ENCODE data around the gene GRN.
A peak's percentile ranks its signal among the peaks of the same experiment; 100 is the strongest.
"Not testable (repeated sequence)": the region's sequence is repeated elsewhere in the genome, so short reads cannot be mapped to it uniquely, and the experiment has no call there.

GRN gene

DNA sequence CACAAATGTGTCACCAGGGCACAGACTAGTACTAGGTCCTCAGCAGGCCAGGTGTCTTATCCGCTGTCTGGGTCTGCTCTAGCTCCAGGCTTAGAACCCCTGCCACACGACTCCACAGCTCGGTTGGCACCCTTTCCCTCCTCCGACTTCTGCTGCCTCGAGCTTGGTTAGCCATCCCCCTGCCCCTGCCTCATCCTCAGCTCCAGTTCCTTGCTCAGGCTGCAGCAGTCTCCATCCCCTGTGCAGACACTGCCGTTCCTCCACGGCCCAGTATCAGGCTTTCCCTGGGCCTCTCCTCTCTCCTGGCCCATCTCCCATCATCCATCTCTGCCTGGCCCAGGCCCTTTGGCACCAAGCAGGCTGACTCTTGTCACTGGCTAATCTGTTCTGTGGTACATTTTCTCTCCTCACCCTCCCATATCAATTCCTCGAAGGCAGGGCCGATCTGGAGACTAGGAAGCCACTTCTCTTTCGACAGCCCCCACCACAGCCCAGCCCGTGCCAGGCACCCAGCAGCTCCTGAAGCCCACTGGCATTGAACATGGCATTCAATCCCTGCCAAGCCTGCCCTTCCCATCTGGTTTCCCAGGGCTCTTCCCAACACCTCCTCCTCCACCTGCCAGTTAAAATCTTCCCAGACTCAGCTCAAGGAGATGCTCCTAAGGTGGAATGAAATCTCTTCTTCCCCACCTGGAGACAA lies 1.4 kb upstream of the GRN start:
- FAIRE-seq: no peak
- DNase-seq (ENCODE audit: extremely low spot score, insufficient read length, low read depth): no peak

GRCh38 chr17:44345454-44346026 lies 438 bp downstream of the GRN start:
- FAIRE-seq: peak; percentile 80
- DNase-seq (ENCODE audit: extremely low spot score, insufficient read length, low read depth): no peak

- no peak for DNase-seq (ENCODE audit: extremely low spot score, insufficient read length, low read depth)
- no peak for FAIRE-seq
These were observed 1.2 kb downstream of the GRN start for GRCh38 chr17:44346064-44346844.

DNA sequence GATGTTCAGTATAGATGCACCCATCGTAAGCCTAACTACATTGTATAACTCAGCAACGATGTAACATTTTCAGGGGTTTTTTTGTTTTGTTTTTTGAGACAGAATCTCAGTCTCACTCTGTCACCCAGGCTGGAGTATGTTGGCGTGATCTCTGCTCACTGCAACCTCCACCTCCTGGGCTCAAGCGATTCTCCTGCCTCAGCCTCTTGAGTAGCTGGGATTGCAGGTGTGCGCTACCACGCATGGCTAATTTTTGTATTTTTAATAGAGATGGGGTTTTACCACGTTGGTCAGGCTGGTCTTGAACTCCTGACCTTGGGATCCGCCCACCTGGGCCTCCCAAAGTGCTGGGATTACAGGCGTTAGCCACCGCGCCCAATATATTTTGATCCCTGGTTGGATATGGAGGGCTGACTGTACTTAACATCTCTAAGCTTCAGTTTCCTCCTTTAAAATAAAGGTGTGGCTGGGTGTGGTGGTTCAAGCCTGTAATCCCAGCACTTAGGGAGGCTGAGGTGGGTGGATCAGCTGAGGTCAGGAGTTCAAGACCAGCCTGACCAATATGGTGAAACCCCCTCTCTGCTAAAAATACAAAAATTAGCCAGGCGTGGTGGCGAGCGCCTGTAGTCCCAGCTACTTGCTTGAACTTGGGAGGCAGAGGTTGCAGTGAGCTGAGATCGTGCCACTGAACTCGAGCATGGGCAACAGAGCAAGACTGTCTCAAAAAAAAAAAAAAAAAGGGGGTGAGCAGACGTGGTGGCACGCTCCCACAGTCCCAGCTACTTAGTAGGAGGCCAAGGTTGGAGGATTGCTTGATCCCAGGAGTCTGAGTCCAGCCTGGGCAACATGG lies 2.3 kb downstream of the GRN start:
- peak; percentile 84 for FAIRE-seq
- not testable (repeated sequence) for DNase-seq (ENCODE audit: extremely low spot score, insufficient read length, low read depth)

DNA sequence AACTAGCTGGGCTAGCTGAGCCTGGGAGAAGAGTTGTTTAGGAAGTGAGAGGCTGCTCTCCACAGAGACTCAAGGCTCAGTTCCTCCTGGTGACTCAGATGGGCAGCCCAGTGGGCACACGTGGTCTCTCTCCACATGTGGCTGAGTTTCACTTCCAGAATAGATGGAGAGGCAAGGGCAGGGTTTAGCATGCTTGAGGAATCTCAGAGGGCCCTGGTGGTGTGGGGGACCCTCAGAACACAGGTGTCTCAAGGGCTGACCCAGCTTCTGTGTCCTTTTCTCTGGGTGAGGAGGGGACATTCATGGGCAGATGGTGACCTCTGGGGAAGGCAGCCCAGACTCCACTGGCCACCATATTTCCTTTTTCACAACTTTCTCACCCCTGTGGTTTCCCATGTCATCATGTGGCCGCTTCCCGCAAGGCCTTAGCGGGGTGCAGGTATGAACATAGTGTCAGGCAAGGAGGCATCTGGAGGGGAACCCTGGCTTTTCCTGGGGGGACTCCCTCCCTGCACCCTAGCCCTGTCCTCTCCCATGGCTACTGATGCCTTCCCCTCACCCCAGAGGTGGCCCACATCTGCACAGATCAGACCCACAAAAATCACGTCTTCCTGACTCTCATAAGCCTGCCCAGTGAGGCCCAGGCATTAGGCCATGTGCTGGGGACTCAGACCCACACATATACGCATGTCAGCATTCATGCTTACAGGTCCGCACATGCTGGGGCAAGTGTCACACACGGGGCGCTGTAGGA lies 3.3 kb downstream of the GRN start:
- peak; percentile 93 for FAIRE-seq
- peak; percentile 74 for DNase-seq (ENCODE audit: extremely low spot score, insufficient read length, low read depth)

GRCh38 chr17:44348988-44349364 lies 3.9 kb downstream of the GRN start:
- no peak for FAIRE-seq

DNA sequence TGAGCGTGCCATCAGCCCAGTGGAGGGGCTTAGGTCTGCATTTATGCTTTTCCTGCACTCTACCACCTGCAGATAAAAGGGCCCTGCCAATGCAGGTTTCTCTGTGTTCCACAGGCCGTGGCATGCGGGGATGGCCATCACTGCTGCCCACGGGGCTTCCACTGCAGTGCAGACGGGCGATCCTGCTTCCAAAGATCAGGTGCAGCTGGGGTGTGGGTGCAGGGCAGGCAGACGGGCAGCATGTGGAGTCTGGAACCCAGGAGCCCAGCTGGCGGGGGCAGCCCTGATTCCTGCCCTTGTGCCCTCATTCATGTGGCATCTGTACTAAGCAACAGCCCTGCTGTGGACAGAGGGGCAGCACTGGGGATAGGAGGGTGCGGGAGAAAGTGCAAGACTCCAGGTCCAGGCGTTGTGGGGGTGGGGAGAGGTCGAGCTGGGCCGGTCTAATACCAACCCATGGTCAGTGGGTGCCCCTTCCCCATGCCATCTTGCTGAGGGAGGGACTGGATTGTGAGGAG lies 4.5 kb downstream of the GRN start:
- DNase-seq (ENCODE audit: extremely low spot score, insufficient read length, low read depth) (no peak), FAIRE-seq (no peak)

More at GRCh38 chr17:44348988-44349364, 3.9 kb downstream of the GRN start:
- DNase-seq (ENCODE audit: extremely low spot score, insufficient read length, low read depth): no peak

GRCh38 chr17:44350733-44351226 lies 5.7 kb downstream of the GRN start:
- peak; percentile 90 for FAIRE-seq
- DNase-seq (ENCODE audit: extremely low spot score, insufficient read length, low read depth): peak; percentile 67

DNA sequence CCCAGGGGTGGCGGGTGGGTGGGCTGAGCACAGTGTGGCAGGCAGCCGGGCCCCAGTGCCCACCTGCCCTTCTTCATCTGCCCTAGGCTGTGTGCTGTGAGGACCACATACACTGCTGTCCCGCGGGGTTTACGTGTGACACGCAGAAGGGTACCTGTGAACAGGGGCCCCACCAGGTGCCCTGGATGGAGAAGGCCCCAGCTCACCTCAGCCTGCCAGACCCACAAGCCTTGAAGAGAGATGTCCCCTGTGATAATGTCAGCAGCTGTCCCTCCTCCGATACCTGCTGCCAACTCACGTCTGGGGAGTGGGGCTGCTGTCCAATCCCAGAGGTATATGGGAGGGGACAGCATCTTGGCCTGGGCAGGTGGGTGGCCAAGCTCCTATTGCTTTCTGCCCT lies 6.4 kb downstream of the GRN start:
- DNase-seq (ENCODE audit: extremely low spot score, insufficient read length, low read depth): no peak
- FAIRE-seq: no peak

DNA sequence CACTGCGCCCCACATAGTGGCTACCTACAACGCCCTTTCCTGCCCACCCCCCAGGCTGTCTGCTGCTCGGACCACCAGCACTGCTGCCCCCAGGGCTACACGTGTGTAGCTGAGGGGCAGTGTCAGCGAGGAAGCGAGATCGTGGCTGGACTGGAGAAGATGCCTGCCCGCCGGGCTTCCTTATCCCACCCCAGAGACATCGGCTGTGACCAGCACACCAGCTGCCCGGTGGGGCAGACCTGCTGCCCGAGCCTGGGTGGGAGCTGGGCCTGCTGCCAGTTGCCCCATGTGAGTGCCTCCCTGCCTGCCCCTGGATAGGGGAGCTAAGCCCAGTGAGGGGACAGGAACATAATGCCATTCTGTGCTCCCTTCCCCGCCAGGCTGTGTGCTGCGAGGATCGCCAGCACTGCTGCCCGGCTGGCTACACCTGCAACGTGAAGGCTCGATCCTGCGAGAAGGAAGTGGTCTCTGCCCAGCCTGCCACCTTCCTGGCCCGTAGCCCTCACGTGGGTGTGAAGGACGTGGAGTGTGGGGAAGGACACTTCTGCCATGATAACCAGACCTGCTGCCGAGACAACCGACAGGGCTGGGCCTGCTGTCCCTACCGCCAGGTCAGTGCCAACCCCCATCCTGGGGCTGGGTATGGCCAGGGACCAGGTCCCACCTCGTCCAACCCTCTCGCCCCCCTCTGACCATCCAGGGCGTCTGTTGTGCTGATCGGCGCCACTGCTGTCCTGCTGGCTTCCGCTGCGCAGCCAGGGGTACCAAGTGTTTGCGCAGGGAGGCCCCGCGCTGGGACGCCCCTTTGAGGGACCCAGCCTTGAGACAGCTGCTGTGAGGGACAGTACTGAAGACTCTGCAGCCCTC lies 7.1 kb downstream of the GRN start:
- DNase-seq (ENCODE audit: extremely low spot score, insufficient read length, low read depth) (no peak), FAIRE-seq (no peak)

DNA sequence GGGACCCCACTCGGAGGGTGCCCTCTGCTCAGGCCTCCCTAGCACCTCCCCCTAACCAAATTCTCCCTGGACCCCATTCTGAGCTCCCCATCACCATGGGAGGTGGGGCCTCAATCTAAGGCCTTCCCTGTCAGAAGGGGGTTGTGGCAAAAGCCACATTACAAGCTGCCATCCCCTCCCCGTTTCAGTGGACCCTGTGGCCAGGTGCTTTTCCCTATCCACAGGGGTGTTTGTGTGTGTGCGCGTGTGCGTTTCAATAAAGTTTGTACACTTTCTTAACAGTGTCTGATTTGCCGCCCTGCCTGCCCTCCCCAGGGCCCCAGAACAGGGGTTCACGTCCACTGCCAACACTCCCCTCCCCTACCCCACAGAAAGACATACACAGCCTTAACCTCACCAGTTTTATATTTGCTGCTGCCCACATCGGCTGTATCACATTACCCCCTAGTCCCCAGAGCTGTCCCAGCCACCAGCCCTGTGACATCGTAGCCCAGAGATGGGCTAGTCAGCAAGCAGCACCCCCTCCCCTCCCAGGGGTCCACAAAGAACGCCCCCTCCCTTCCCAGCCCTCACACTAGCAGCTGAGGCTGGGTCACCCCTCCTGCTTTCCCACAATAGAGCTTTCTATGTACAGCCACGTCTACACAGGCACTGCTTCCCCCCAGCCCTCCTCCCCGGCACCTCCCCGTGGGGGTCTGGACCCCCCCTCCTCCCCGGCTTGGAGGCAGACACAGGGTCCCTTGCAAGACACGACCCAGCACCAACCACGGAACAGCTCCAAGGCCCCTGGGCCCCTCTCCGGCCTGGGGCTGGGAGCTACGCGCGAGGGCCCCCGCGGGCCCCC lies 7.9 kb downstream of the GRN start:
- DNase-seq (ENCODE audit: extremely low spot score, insufficient read length, low read depth) (no peak), FAIRE-seq (no peak)

- FAIRE-seq (no peak), DNase-seq (ENCODE audit: extremely low spot score, insufficient read length, low read depth) (no peak)
These were observed 8.7 kb downstream of the GRN start for GRCh38 chr17:44353672-44354331.

GRCh38 chr17:44354582-44355561 lies 9.8 kb downstream of the GRN start:
- DNase-seq (ENCODE audit: extremely low spot score, insufficient read length, low read depth) (peak; percentile 65), FAIRE-seq (peak; percentile 47)

DNA sequence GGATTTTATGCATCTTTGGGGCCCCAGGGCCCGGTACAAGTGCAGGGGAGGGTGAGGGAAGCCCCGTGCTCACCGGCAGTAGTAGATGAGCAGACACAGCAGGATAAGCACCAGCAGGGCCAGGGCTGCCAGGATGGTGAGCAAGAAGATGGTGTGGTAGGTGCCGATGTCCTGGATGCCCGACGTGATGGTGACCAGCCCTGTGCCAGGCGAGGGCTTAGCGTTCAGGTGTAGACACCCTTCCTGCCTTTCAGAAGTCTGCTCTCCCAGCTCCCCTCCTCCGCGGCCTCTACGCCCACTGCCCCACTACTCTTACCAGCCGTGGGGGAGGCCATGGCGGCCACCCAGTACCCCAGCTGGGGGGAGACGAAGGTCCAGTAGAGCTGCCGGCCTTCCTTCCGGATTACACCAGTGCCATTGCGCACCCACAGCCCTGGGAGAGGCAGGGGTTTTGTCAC lies 10.6 kb downstream of the GRN start:
- DNase-seq (ENCODE audit: extremely low spot score, insufficient read length, low read depth): no peak
- no peak for FAIRE-seq

DNA sequence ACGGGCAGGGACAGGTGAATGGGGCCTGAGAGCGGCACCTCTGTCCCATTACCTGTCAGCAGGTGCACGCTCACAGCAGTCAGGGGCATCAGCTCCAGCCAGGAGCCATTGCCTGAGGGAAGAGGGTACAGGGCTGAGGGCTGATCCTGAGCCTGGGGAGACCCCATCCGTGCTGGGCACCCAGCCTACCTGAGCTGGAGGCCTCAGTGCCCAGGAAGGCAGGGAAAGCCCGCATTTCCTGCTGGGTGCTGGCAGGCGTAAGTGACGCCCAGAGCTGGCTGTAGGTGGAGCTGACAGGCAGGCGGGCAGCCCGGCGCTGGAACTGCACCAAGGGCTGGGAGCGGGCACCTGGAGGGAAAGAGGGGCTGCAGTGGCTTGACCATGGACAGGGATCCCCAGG lies 11.1 kb downstream of the GRN start:
- DNase-seq (ENCODE audit: extremely low spot score, insufficient read length, low read depth): no peak
- FAIRE-seq: no peak

DNA sequence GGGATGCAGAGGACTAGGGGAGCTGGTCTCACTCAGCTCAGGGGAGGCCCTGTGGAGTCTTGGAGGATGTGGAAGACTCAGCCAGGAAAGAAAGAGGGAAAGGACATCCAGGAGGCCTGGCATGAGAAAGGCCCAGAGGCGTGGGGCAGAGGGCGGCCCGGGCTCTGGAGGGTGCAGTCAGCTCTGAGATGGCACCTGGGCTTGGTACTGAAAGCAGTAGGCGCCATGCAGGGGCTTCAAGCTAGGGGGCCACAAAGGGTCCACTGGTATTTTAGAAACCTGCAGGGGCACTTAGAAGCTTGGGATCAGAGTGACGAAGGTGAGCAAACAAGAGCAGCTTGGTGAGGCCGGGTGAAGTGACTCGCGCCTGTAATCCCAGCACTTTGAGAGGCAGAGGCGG lies 13.0 kb downstream of the GRN start:
- no peak for FAIRE-seq

More for the DNA sequence above, 13.0 kb downstream of the GRN start:
- DNase-seq (ENCODE audit: extremely low spot score, insufficient read length, low read depth): no peak
